Measurements from ENCODE around the gene OTOP1.
"Not testable (repeated sequence)": the region's sequence is repeated elsewhere in the genome, so short reads cannot be mapped to it uniquely, and the experiment has no call there.

The OTOP1 gene

GRCh38 chr4:4254666-4255065 is 27.9 kb upstream of the OTOP1 start:
- Histone ChIP-seq H2AFZ (ENCODE audit: low read depth, low read length) (no peak overlapping the region), H3K36me3 (replicated peaks; ENCODE audit: low read depth, low read length) (no peaks in the 10 kb centered on the region), H3K9me3 (ENCODE audit: insufficient read depth, low read length) (no peaks in the 10 kb centered on the region), H3K27me3 (ENCODE audit: low read depth, low read length) (0 out of 2 replicates have a peak, but pooled peaks cover 4% of the 10 kb centered on the region), H3K4me1 (ENCODE audit: low read length) (peaks cover 18% of the 10 kb centered on the region), H3K79me2 (ENCODE audit: low read length) (no peaks in the 10 kb centered on the region), H3K4me2 (ENCODE audit: low read length) (no peak overlapping the region), H3K9ac (ENCODE audit: low read length) (no peak overlapping the region), H3K4me3 (ENCODE audit: low read length) (no peak overlapping the region), H3K27ac (ENCODE audit: low read length) (no peak overlapping the region), H4K20me1 (ENCODE audit: insufficient read depth, low read length) (no peaks in the 10 kb centered on the region)
- TF ChIP-seq CTCF (IDR thresholded peaks at IDR 0.05; ENCODE audit: low read depth, low read length) (no peak), EZH2phosphoT487 (IDR thresholded peaks at IDR 0.05; ENCODE audit: low read depth) (no peak)

DNA sequence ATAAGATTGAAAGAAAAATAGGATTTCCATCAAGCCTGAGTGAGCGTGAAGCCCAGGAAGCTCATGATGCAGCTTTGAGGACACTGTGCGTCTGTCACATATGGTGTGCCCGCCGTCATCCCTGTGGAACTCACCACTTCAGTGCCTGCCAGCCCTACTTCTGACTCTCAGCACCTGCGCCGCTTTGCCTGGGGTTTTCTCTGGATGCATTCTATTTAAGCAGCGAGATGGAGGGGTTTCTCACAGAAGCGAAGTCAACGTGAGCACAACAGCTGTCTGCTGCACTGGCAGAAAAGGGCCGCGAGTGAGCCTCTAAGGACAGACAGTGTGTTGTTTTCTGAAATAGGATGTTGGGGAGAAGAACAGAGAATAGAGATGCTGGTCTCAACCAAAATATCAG is 27.5 kb upstream of the OTOP1 start:
- no peak overlapping the region for H2AFZ ChIP-seq (ENCODE audit: low read depth, low read length)
- H3K27me3 ChIP-seq (ENCODE audit: low read depth, low read length) = 0 out of 2 replicates have a peak, but pooled peaks cover 4% of the 10 kb centered on the region
- H3K4me3 ChIP-seq (ENCODE audit: low read length) = no peak overlapping the region
- H3K4me1 ChIP-seq (ENCODE audit: low read length) = peaks cover 14% of the 10 kb centered on the region
- no peak for TF ChIP-seq EZH2phosphoT487 (IDR thresholded peaks at IDR 0.05; ENCODE audit: low read depth)
- TF ChIP-seq CTCF (IDR thresholded peaks at IDR 0.05; ENCODE audit: low read depth, low read length) = no peak
- H3K79me2 ChIP-seq (ENCODE audit: low read length) = no peaks in the 10 kb centered on the region
- no peak overlapping the region for H3K9ac ChIP-seq (ENCODE audit: low read length)
- no peaks in the 10 kb centered on the region for H4K20me1 ChIP-seq (ENCODE audit: insufficient read depth, low read length)
- H3K9me3 ChIP-seq (ENCODE audit: insufficient read depth, low read length) = no peaks in the 10 kb centered on the region
- H3K36me3 ChIP-seq (replicated peaks; ENCODE audit: low read depth, low read length) = no peaks in the 10 kb centered on the region
- no peak overlapping the region for H3K4me2 ChIP-seq (ENCODE audit: low read length)
- H3K27ac ChIP-seq (ENCODE audit: low read length) = no peak overlapping the region

- peaks cover 16% of the 10 kb centered on the region for H3K4me1 ChIP-seq (ENCODE audit: low read length)
- no peaks in the 10 kb centered on the region for H3K27me3 ChIP-seq (ENCODE audit: low read depth, low read length)
- H2AFZ ChIP-seq (ENCODE audit: low read depth, low read length) = no peak overlapping the region
- H4K20me1 ChIP-seq (ENCODE audit: insufficient read depth, low read length) = no peaks in the 10 kb centered on the region
- H3K9ac ChIP-seq (ENCODE audit: low read length) = no peak overlapping the region
- H3K27ac ChIP-seq (ENCODE audit: low read length) = no peak overlapping the region
- H3K9me3 ChIP-seq (ENCODE audit: insufficient read depth, low read length) = no peaks in the 10 kb centered on the region
- peaks cover 6% of the 10 kb centered on the region for H3K36me3 ChIP-seq (replicated peaks; ENCODE audit: low read depth, low read length)
- H3K79me2 ChIP-seq (ENCODE audit: low read length) = peaks cover 20% of the 10 kb centered on the region
- H3K4me3 ChIP-seq (ENCODE audit: low read length) = no peak overlapping the region
- no peak overlapping the region for H3K4me2 ChIP-seq (ENCODE audit: low read length)
- TF ChIP-seq CTCF (IDR thresholded peaks at IDR 0.05; ENCODE audit: low read depth, low read length) = no peak
- TF ChIP-seq EZH2phosphoT487 (IDR thresholded peaks at IDR 0.05; ENCODE audit: low read depth) = no peak
Measured at GRCh38 chr4:4249866-4250265, 23.1 kb upstream of the OTOP1 start.

DNA sequence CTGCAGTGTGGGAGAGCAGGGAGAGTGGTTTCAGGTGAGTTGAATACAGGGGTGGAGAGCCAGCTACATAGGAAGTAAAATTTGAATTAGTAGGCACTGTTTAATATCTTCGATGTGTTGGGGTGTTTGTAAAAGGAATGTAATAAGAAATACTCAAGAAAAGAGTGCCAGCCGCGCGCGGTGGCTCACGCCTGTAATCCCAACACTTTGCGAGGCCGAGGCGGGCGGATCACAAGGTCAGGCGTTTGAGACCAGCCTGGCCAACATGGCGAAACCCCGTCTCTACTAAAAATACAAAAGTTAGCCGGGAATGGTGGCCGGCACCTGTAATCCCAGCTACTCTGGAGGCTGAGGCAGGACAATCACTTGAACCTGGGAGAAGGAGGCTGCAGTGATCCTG is 22.6 kb upstream of the OTOP1 start:
- H3K4me2 ChIP-seq (ENCODE audit: low read length) = peak overlapping the region; percentile 94
- H3K4me1 ChIP-seq (ENCODE audit: low read length) = peaks cover 16% of the 10 kb centered on the region
- not testable (repeated sequence) for H2AFZ ChIP-seq (ENCODE audit: low read depth, low read length); H3K9me3 ChIP-seq (ENCODE audit: insufficient read depth, low read length); H4K20me1 ChIP-seq (ENCODE audit: insufficient read depth, low read length); H3K27me3 ChIP-seq (ENCODE audit: low read depth, low read length); H3K27ac ChIP-seq (ENCODE audit: low read length)
- peaks cover 11% of the 10 kb centered on the region for H3K36me3 ChIP-seq (replicated peaks; ENCODE audit: low read depth, low read length)
- H3K9ac ChIP-seq (ENCODE audit: low read length) = peak overlapping the region; percentile 81; the same call in 1 of the 2 replicates
- H3K79me2 ChIP-seq (ENCODE audit: low read length) = peaks cover 20% of the 10 kb centered on the region
- peak overlapping the region; percentile 88 for H3K4me3 ChIP-seq (ENCODE audit: low read length)

GRCh38 chr4:4248885-4249203 is 22.1 kb upstream of the OTOP1 start:
- peak overlapping the region; percentile 82; the same call in 1 of the 2 replicates for H2AFZ ChIP-seq (ENCODE audit: low read depth, low read length)
- no peaks in the 10 kb centered on the region for H4K20me1 ChIP-seq (ENCODE audit: insufficient read depth, low read length)
- H3K27me3 ChIP-seq (ENCODE audit: low read depth, low read length) = no peaks in the 10 kb centered on the region
- H3K4me2 ChIP-seq (ENCODE audit: low read length) = peak overlapping the region; percentile 94
- H3K9ac ChIP-seq (ENCODE audit: low read length) = peak overlapping the region; percentile 81
- H3K9me3 ChIP-seq (ENCODE audit: insufficient read depth, low read length) = no peaks in the 10 kb centered on the region
- no peak for TF ChIP-seq CTCF (IDR thresholded peaks at IDR 0.05; ENCODE audit: low read depth, low read length)
- TF ChIP-seq EZH2phosphoT487 (IDR thresholded peaks at IDR 0.05; ENCODE audit: low read depth) = no peak
- H3K4me3 ChIP-seq (ENCODE audit: low read length) = peak overlapping the region; percentile 88
- H3K36me3 ChIP-seq (replicated peaks; ENCODE audit: low read depth, low read length) = peaks cover 13% of the 10 kb centered on the region
- H3K79me2 ChIP-seq (ENCODE audit: low read length) = peaks cover 20% of the 10 kb centered on the region
- H3K27ac ChIP-seq (ENCODE audit: low read length) = peak overlapping the region; percentile 81
- H3K4me1 ChIP-seq (ENCODE audit: low read length) = peaks cover 16% of the 10 kb centered on the region

Data from OCI-LY3 (cell line).